Activated gamma-delta T cell (primary cell): ENCODE results near the gene RTN4R.

Experiments
- DNase-seq: peaks from one replicate; lab custom pipeline; 2025; lab: John Stamatoyannopoulos, UW

The RTN4R gene

GRCh38 chr22:20216863-20217499, 51.1 kb downstream of the RTN4R start:
- no peak for DNase-seq

- DNase-seq, result no peak
These were observed 52.4 kb downstream of the RTN4R start for GRCh38 chr22:20215742-20216141.

GRCh38 chr22:20214853-20215252, 53.3 kb downstream of the RTN4R start:
- no peak for DNase-seq

GRCh38 chr22:20213833-20214708, 54.0 kb downstream of the RTN4R start:
- no peak for DNase-seq

- no peak for DNase-seq
These were observed 55.1 kb downstream of the RTN4R start for GRCh38 chr22:20212754-20213699.

- DNase-seq, result no peak
These were observed 55.9 kb downstream of the RTN4R start for GRCh38 chr22:20211997-20212753.

GRCh38 chr22:20211409-20211996, 56.6 kb downstream of the RTN4R start:
- no peak for DNase-seq

GRCh38 chr22:20210473-20211059, 57.6 kb downstream of the RTN4R start:
- DNase-seq, result no peak

GRCh38 chr22:20209761-20210250, 58.3 kb downstream of the RTN4R start:
- no peak for DNase-seq

GRCh38 chr22:20208713-20209310, 59.3 kb downstream of the RTN4R start:
- no peak for DNase-seq

- no peak for DNase-seq
These were observed 60.7 kb downstream of the RTN4R start for GRCh38 chr22:20207277-20208025.

GRCh38 chr22:20206709-20207215, 61.4 kb downstream of the RTN4R start:
- no peak for DNase-seq

GRCh38 chr22:20205964-20206708, 62.0 kb downstream of the RTN4R start:
- DNase-seq, result no peak

GRCh38 chr22:20205464-20205963, 62.6 kb downstream of the RTN4R start:
- no peak for DNase-seq

GRCh38 chr22:20204806-20205205, 63.3 kb downstream of the RTN4R start:
- no peak for DNase-seq

- no peak for DNase-seq
These were observed 63.8 kb downstream of the RTN4R start for GRCh38 chr22:20204311-20204710.

GRCh38 chr22:20203552-20204201, 64.4 kb downstream of the RTN4R start:
- no peak for DNase-seq

- no peak for DNase-seq
These were observed 65.0 kb downstream of the RTN4R start for GRCh38 chr22:20203142-20203551.
